GM12878 (cell line): ENCODE measurements around the gene KCND3. TPM values are rescaled to one million over a fixed set of nuclear protein-coding genes. Genes with fewer than 3 reads are reported as not detected.

Source experiments
- ATAC-seq: fragments of 200-7000 bp; cut with Tn5 transposase; 3 replicates; pipeline ENCODE4 v1.9.1; 2020; ENCODE audit warnings: mild to moderate bottlenecking, moderate library complexity
- BruUV-seq: library from RNA; stranded (reverse); fragments of 400-500 nt; replicated peaks from 2 replicates; lab custom pipeline; 2021; lab: Mats Ljungman, UMichigan
- CTCF ChIA-PET: fragments of 300-600 bp; sonication (Branson Sonifier 250); formaldehyde crosslinking; extraction: SDS; loops from one replicate; lab custom pipeline; 2021; ENCODE audit warnings: inconsistent platforms; lab: Yijun Ruan, JAX
- POLR2A ChIA-PET: fragments of 350-600 bp; formaldehyde crosslinking; extraction: SDS; loops from one replicate; lab custom pipeline; 2021; ENCODE audit warnings: inconsistent platforms; lab: Charles Lee
- RAD21 ChIA-PET: fragments of 300-600 bp; sonication (Branson Sonifier 250); formaldehyde crosslinking; loops from one replicate; lab custom pipeline; 2023; ENCODE audit warnings: antibody characterized with exemption; ENCODE audit not compliant: unreplicated experiment; lab: Charles Lee
- SMC1A ChIA-PET: fragments of 300-600 bp; sonication (Branson Sonifier 250); formaldehyde crosslinking; loops from one replicate; lab custom pipeline; 2023; ENCODE audit not compliant: unreplicated experiment, uncharacterized antibody; lab: Charles Lee
- DNase-seq: peaks from one replicate; pipeline ENCODE4 v3.0.0-alpha.2; 2011; ENCODE audit warnings: low read depth, low spot score
- FAIRE-seq: peaks from 3 replicates; lab custom pipeline; 2011; peaks lifted over from hg19 to GRCh38; lab: Jason Lieb, UNC
- H2AFZ ChIP-seq: 2 replicates; pipeline ENCODE4 v1.6.0; 2011; ENCODE audit warnings: low read depth, low read length, control low read depth; ENCODE audit not compliant: control insufficient read depth
- H3K27ac ChIP-seq: 2 replicates; pipeline ENCODE4 v1.5.1; 2011; ENCODE audit warnings: control low read depth; ENCODE audit not compliant: control insufficient read depth, insufficient read depth
- H3K27me3 ChIP-seq, 2 experiments: replicated peaks in 1 of 2; 2 replicates each; pipeline versions ENCODE4 v1.6.0 to v1.6.1; 2011; ENCODE audit warnings: low read length in 1 of 2; ENCODE audit not compliant: control insufficient read depth in 2 of 2, insufficient read depth in 2 of 2
- H3K36me3 ChIP-seq, 2 experiments: 2 replicates each; pipeline ENCODE4 v1.5.1; 2011; ENCODE audit warnings: low read length in 1 of 2; ENCODE audit not compliant: control insufficient read depth in 2 of 2, insufficient read depth in 2 of 2
- H3K4me1 ChIP-seq: 2 replicates; pipeline ENCODE4 v1.6.1; 2011; ENCODE audit warnings: mild to moderate bottlenecking, low read length, moderate library complexity, mixed read lengths; ENCODE audit not compliant: control insufficient read depth, insufficient read depth
- H3K4me2 ChIP-seq: 2 replicates; pipeline ENCODE4 v1.6.0; 2011; ENCODE audit warnings: control low read depth; ENCODE audit not compliant: control insufficient read depth, insufficient read depth
- H3K4me3 ChIP-seq: fragments of 200-600 bp; sonication (generic); 2 replicates; pipeline ENCODE4 v1.5.1; 2016
- H3K79me2 ChIP-seq: 2 replicates; pipeline ENCODE4 v1.6.0; 2011; ENCODE audit warnings: low read length; ENCODE audit not compliant: control insufficient read depth, insufficient read depth
- H3K9ac ChIP-seq: 2 replicates; pipeline ENCODE4 v1.8.0; 2011; ENCODE audit warnings: low read length, control low read depth, mixed read lengths; ENCODE audit not compliant: control insufficient read depth, insufficient read depth
- H3K9me3 ChIP-seq: replicated peaks from 3 replicates; pipeline ENCODE4 v1.5.1; 2011; ENCODE audit warnings: mild to moderate bottlenecking, low read length; ENCODE audit not compliant: control insufficient read depth, insufficient read depth
- H4K20me1 ChIP-seq: 2 replicates; pipeline ENCODE4 v1.6.0; 2011; ENCODE audit not compliant: control insufficient read depth, insufficient read depth
- BRCA1 ChIP-seq: IDR thresholded peaks from 2 replicates; pipeline ENCODE4 v1.6.1; 2011; ENCODE audit warnings: low read depth, low read length, improper control_type of control experiment
- CBX3 ChIP-seq: fragments of 200-600 bp; sonication (generic); IDR thresholded peaks from 2 replicates; pipeline ENCODE4 v1.6.1; 2016; ENCODE audit warnings: low read depth, borderline replicate concordance
- CHD2 ChIP-seq: IDR thresholded peaks from 2 replicates; pipeline ENCODE4 v1.6.1; 2011; ENCODE audit warnings: low read depth, low read length, improper control_type of control experiment, borderline replicate concordance
- EP300 ChIP-seq, 2 experiments: fragments of 150-350 bp in 1 of 2; IDR thresholded peaks; 2 replicates each; pipeline ENCODE4 v1.6.1; 2011 to 2012; ENCODE audit warnings: low read depth in 2 of 2, low read length in 2 of 2, borderline replicate concordance in 1 of 2, improper control_type of control experiment in 1 of 2, inconsistent platforms in 1 of 2; ENCODE audit not compliant: control insufficient read depth in 1 of 2
- KLF5 ChIP-seq: fragments of 450-650 bp; IDR thresholded peaks from 2 replicates; pipeline ENCODE4 v1.6.1; 2014; ENCODE audit warnings: mild to moderate bottlenecking; ENCODE audit not compliant: partially characterized antibody
- ZNF384 ChIP-seq: IDR thresholded peaks from 2 replicates; pipeline ENCODE4 v1.6.1; 2012; ENCODE audit warnings: low read depth, mild to moderate bottlenecking, low read length, improper control_type of control experiment, borderline replicate concordance
- ZSCAN29 ChIP-seq: fragments of 450-650 bp; IDR thresholded peaks from 2 replicates; pipeline ENCODE4 v1.6.1; 2017; ENCODE audit warnings: mild to moderate bottlenecking, moderate library complexity
- WGBS: methylation state at CpG from one replicate; pipeline ENCODE4 v1.1.6; 2016; ENCODE audit warnings: low lambda C conversion rate; ENCODE audit not compliant: insufficient replicate concordance, insufficient coverage; ENCODE audit errors: missing lambda C conversion rate; 5-methylcytosine and 5-hydroxymethylcytosine counted together
- in situ Hi-C: fragments of 300-500 bp; cut with MboI; formaldehyde crosslinking; loops from 9 replicates; pipeline ENCODE4 v1.14.3; 2018; ENCODE audit warnings: mixed read lengths
- intact Hi-C: fragments of 100-400 bp; cut with micrococcal nuclease; formaldehyde crosslinking; loops from one replicate; pipeline ENCODE4 v1.14.2; 2022; ENCODE audit not compliant: unreplicated experiment
- polyA plus RNA-seq, 11 experiments: library from polyadenylated mRNA; depleted of rRNA in 4 of 11; unstranded in 6 of 11; stranded (reverse) in 5 of 11; fragments of >200 nt; fragmentation: Nextera tagmentation in 4 of 11; fragmentation: Illumina TruSeq in 1 of 11; extraction: Ambion mirVana in 4 of 11; extraction: Trizol in 1 of 11; gene quantifications; 1 replicate in 1 of 11; 2 replicates in 10 of 11; pipeline versions ENCODE4 v1.2.1 to v1.2.3, GENCODE V29; 2011 to 2016; ENCODE audit warnings: inconsistent platforms in 2 of 11, missing spikeins in 2 of 11, low read depth in 1 of 11
- total RNA-seq, 4 experiments: library from RNA; depleted of rRNA in 3 of 4; stranded (reverse); fragments of >200 nt in 3 of 4; fragmentation: Illumina TruSeq in 1 of 4; extraction: Trizol in 1 of 4; gene quantifications; 2 replicates each; pipeline versions ENCODE4 v1.2.1 to v1.2.3, GENCODE V29; 2013 to 2021
- TF ChIP-seq, protein P1 (sequence below): fragments of 450-650 bp; IDR thresholded peaks from 2 replicates; pipeline ENCODE4 v1.6.1; 2018; ENCODE audit warnings: borderline replicate concordance, mild to moderate bottlenecking; ENCODE audit not compliant: partially characterized antibody
- TF ChIP-seq, protein P2 (sequence below): fragments of 450-650 bp; IDR thresholded peaks from 2 replicates; pipeline ENCODE4 v1.6.1; 2018; ENCODE audit warnings: mild to moderate bottlenecking, low read depth, moderate library complexity; ENCODE audit not compliant: partially characterized antibody
- TF ChIP-seq, protein P3 (sequence below): IDR thresholded peaks from 2 replicates; pipeline ENCODE4 v1.6.1; 2011; ENCODE audit warnings: low read depth, mild to moderate bottlenecking, low read length, moderate library complexity, borderline replicate concordance; ENCODE audit errors: extremely low read depth
- TF ChIP-seq, protein P4 (sequence below): IDR thresholded peaks from 2 replicates; pipeline ENCODE4 v1.6.1; 2012; ENCODE audit warnings: low read depth, low read length, improper control_type of control experiment
- TF ChIP-seq, protein P5 (sequence below): IDR thresholded peaks from 2 replicates; pipeline ENCODE4 v1.6.1; 2011; ENCODE audit warnings: borderline replicate concordance, low read depth, mild to moderate bottlenecking, moderate library complexity, mixed read lengths, low read length; ENCODE audit not compliant: insufficient read depth; ENCODE audit errors: extremely low read length

The KCND3 gene
- total and polyA plus RNA-seq, 10 of the 15 experiments (the other 5 are each of a cell fraction or from before 2014, with no cell fraction given): 0.02 TPM; not detected in 9

DNA sequence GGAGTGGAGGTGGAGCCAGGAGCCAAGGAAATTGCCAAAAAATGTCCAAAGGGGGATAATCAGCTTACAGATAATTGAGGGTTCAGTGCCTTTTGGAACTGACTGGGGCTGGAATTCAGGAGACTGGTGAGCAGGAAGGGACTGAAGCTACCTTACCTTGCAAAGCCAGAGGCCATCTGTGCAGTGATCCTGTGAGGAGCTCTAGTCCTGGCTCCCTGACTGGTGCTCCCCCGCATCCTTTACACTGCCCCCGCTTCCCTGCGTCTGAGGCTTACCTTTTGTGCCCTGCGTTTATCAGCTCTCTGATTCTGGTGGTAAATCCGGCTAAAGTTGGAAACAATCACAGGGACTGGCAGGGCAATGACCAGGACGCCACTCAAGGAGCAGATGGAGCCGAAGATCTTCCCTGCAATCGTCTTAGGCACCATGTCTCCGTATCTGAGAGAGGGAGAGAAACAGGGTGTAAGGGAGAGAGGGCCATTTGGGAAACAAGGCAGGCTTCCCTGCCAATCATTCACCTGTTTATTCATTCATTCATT is 202.7 kb downstream of the KCND3 start:
- Histone ChIP-seq H3K4me2 (no peak overlapping the region), H3K36me3 (no peaks in the 10 kb centered on the region), H3K9me3 (no peaks in the 10 kb centered on the region), H3K27ac (no peak overlapping the region), H3K4me3 (no peak overlapping the region), H4K20me1 (no peaks in the 10 kb centered on the region), H3K9ac (no peak overlapping the region), H2AFZ (no peak overlapping the region), H3K27me3 (peaks cover 0 to 3% of the 10 kb centered on the region in 2 experiments; a peak in 3 of 4 replicates), H3K79me2 (no peaks in the 10 kb centered on the region), H3K4me1 (no peaks in the 10 kb centered on the region)
- ChIA-PET SMC1A (no interaction called here), POLR2A (no interaction called here), RAD21 (interaction anchor here (0.7 kb wide), 1 partner anchor 17 kb away, joined by 3 read pairs; no protein-coding TSS in a partner anchor), CTCF (interaction anchor here (0.7 kb wide), 1 partner anchor 17 kb away, joined by 3 read pairs; no protein-coding TSS in a partner anchor)
- WGBS: 45% methylated on average over 9 of the region's 9 CpGs
- in situ Hi-C loops (no loop called here), intact Hi-C loops (loop anchor here (10.0 kb wide), 1 partner anchor 1182 kb away; the partner anchor contains the start of gene KCNA2)
- FAIRE-seq (no peak), ATAC-seq (no peak), DNase-seq (no peak)
- BruUV-seq: no TSS peak
- TF ChIP-seq, protein P1, sequence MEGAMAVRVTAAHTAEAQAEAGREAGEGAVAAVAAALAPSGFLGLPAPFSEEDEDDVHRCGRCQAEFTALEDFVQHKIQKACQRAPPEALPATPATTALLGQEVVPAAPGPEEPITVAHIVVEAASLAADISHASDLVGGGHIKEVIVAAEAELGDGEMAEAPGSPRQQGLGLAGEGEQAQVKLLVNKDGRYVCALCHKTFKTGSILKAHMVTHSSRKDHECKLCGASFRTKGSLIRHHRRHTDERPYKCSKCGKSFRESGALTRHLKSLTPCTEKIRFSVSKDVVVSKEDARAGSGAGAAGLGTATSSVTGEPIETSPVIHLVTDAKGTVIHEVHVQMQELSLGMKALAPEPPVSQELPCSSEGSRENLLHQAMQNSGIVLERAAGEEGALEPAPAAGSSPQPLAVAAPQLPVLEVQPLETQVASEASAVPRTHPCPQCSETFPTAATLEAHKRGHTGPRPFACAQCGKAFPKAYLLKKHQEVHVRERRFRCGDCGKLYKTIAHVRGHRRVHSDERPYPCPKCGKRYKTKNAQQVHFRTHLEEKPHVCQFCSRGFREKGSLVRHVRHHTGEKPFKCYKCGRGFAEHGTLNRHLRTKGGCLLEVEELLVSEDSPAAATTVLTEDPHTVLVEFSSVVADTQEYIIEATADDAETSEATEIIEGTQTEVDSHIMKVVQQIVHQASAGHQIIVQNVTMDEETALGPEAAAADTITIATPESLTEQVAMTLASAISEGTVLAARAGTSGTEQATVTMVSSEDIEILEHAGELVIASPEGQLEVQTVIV: no peak
- TF ChIP-seq ZNF384 (no peak), KLF5 (no peak), CHD2 (no peak), EP300 (IDR thresholded peaks at IDR 0.05; ENCODE audit: borderline replicate concordance in 1 of 2, control insufficient read depth in 1 of 2, low read depth in 2 of 2, low read length in 2 of 2) (no peak), CBX3 (no peak), BRCA1 (no peak), ZSCAN29 (no peak)
- TF ChIP-seq, protein P2, sequence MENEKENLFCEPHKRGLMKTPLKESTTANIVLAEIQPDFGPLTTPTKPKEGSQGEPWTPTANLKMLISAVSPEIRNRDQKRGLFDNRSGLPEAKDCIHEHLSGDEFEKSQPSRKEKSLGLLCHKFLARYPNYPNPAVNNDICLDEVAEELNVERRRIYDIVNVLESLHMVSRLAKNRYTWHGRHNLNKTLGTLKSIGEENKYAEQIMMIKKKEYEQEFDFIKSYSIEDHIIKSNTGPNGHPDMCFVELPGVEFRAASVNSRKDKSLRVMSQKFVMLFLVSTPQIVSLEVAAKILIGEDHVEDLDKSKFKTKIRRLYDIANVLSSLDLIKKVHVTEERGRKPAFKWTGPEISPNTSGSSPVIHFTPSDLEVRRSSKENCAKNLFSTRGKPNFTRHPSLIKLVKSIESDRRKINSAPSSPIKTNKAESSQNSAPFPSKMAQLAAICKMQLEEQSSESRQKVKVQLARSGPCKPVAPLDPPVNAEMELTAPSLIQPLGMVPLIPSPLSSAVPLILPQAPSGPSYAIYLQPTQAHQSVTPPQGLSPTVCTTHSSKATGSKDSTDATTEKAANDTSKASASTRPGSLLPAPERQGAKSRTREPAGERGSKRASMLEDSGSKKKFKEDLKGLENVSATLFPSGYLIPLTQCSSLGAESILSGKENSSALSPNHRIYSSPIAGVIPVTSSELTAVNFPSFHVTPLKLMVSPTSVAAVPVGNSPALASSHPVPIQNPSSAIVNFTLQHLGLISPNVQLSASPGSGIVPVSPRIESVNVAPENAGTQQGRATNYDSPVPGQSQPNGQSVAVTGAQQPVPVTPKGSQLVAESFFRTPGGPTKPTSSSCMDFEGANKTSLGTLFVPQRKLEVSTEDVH: no peak
- TF ChIP-seq, protein P3, sequence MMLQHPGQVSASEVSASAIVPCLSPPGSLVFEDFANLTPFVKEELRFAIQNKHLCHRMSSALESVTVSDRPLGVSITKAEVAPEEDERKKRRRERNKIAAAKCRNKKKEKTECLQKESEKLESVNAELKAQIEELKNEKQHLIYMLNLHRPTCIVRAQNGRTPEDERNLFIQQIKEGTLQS: no peak
- TF ChIP-seq, protein P4, sequence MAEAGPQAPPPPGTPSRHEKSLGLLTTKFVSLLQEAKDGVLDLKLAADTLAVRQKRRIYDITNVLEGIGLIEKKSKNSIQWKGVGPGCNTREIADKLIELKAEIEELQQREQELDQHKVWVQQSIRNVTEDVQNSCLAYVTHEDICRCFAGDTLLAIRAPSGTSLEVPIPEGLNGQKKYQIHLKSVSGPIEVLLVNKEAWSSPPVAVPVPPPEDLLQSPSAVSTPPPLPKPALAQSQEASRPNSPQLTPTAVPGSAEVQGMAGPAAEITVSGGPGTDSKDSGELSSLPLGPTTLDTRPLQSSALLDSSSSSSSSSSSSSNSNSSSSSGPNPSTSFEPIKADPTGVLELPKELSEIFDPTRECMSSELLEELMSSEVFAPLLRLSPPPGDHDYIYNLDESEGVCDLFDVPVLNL: no peak
- TF ChIP-seq, protein P5, sequence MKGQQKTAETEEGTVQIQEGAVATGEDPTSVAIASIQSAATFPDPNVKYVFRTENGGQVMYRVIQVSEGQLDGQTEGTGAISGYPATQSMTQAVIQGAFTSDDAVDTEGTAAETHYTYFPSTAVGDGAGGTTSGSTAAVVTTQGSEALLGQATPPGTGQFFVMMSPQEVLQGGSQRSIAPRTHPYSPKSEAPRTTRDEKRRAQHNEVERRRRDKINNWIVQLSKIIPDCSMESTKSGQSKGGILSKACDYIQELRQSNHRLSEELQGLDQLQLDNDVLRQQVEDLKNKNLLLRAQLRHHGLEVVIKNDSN: no peak
